ENCODE data around the gene ACSS3.
"Not testable (repeated sequence)": the region's sequence is repeated elsewhere in the genome, so short reads cannot be mapped to it uniquely, and the experiment has no call there.

Gene ACSS3

DNA sequence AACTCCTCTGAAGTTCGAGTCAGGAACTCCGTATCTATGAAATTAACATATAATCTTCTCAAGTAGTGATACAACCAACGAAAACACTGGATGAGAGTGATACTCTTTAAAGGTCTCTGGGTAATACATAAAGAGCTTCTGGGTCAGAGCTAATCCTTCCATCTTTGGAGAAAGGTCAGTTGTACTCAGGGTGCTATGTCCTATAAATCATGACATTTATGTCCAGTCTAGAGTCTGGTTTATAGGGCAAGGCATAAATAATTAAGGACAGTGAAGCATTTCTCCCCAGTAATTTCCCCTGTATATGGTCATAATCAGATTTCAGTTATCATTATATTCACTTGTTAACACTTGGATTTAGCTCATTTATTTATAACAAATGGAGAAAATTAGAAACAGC is 90.6 kb downstream of the ACSS3 start:
- no peak for DNase-seq

DNA sequence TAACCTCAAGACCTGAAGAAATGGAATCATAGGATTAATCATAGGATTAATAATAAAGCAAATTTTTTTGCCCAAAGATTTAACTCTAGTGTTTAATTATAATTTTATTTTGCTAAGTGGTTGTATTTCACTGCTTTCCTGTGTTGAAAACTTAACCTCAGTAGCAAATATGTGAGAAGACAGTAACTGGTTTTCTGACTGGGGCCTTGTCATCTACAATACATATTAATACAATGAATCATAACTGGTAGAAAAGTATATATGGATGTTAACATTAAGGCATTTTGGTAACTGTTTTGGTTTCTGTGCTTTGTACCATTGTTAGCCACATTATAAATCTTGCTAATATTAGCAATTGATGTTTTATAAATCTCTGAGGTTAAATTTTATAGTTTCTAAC is 92.2 kb downstream of the ACSS3 start:
- no peak for DNase-seq

DNA sequence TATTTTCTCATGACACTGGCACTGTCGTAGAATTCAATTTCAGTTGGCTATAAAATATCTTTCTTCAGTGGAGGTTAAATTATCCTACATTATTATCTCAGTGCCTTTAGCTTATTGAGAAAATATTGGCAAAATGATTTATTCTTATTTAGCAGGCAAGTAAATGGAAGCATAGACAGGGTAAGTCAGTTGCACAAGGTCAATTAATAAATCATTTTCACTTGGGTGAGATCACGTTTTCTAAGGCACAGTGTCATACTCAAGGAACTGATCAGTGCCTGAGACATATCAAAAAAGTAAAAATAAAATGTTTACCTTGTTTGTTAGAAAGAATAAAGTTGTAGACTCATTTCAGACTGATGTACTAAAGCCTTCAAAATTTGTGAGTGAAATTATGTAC is 95.0 kb downstream of the ACSS3 start:
- no peak for DNase-seq

DNA sequence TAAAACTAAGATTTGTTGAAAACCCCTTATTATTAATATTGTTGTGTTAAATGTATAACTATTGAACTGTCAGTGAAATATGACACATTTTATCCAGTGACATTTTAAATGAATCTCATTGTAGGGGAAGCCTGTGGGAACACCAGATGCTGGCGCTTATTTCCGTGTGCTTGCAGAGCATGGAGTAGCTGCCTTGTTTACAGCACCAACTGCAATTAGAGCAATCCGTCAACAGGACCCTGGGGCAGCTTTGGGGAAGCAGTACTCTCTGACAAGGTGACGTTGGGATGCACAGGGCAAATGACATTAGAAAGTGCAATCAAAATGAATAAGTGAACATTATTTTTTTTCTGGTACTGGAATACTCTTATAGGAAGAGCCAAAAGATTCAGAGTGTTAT is 96.8 kb downstream of the ACSS3 start:
- DNase-seq, result no peak

DNA sequence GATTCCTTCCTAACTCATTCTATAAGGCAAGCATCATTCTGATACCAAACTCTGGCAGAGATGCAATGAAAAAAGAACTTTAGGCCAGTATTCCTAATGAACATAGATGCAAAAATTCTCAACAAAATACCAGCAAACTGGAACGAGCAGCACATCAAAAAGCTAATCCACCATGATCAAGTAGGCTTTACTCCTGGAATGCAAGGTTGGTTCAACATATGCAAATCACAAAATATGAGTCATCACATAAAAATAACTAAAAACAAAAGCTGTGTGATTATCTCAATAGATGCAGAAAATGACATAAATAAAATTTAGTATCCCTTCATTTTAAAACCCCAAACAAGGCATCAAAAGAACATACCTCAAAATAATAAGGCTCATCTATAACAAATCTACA is 98.9 kb downstream of the ACSS3 start:
- no peak for DNase-seq

DNA sequence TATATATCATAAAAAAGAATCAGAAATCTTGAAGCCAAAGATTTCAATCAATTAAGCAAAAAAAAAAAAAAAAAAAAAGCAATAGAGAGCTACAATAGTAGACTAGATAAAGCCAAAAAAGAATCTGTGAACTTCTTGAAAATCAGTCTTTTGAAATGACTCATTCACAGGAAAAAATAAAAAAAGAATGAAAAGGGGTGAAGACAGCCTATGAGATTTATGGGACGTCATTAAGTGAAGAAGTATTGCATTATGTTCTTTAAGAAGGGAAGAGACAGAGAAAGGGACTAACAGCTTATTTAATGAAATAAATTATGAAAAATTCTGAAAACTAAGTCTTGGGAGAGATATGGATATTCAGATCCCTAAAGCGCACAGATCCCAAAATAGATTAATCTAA is 103.8 kb downstream of the ACSS3 start:
- DNase-seq, result no peak

DNA sequence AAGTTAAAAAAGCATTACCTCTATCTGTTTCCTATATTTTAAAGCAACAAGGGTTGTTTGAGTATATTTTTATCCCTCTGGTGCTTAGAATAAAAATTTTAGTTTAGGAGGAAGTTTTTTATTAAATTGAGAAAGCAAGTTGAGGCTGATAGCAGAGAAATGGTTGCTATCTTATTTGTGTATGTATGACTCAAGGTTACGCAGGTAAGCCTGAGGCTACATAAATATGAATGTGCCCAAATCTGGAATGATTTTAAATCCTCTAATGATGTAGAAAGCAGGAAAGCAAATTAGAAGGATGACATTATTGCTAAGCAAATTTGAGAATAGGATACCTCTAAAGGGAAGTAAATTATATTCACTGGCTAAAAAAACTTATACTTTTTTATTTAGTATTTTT is 109.8 kb downstream of the ACSS3 start:
- DNase-seq, result no peak

DNA sequence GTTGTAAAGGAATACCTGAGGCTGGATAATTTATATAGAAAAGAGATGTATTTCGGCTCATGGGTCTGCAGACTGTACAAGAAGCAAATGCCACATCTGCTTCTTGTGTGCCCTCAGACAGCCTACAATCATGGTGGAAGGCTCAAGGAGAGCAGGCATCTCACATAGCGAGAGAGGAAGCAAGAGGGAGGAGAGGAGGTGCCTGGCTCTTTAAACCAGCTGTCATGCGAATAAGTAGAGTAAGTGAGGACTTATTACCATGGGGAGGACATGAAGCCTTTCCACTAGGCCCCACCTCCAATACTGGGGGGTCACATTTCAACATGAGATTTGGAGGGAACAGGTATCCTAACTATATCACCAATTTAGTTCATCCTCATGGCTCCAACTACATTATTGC is 118.7 kb downstream of the ACSS3 start:
- no peak for DNase-seq

DNA sequence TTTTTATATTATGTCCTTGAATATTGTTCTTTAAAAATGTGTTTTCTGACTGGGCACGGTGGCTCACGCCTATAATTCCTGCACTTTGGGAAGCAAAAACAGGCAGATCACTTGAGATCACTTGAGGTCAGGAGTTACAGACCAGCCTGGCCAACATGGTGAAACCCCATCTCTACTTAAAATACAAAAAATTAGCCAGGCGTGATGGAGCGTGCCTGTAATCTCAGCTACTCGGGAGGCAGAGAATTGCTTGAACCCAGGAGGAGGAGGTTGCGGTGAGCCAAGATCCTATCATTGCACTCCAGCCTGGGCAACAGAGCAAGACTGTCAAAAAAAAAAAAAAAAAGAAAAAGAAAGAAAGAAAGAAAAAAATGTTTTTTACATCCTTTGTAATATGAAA is 122.7 kb downstream of the ACSS3 start:
- DNase-seq, result not testable (repeated sequence)

DNA sequence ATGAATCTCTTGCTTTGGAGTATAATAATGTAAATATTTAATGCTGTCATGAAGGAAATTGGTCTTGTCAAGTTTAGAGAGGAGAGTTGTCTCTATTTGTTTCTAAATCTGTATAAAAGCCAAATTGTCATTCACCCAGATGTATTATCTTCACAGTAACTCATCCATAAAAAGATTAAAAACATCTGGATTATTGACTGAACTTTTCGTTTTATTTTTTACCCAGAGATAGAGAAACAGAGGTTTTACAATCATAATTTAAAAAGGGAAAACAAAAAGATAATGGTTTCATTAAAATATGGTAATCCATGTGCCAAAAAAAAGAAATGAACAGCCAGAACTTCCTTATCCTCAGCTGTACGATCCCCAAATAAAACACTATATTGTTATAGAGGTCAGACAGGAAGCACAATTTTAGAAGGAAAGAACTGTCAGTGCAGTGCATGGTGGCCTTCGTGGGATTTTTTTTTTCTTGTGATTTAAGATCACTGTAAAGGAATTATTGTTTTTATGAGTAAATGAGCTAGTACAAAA is 125.9 kb downstream of the ACSS3 start:
- no peak for DNase-seq

DNA sequence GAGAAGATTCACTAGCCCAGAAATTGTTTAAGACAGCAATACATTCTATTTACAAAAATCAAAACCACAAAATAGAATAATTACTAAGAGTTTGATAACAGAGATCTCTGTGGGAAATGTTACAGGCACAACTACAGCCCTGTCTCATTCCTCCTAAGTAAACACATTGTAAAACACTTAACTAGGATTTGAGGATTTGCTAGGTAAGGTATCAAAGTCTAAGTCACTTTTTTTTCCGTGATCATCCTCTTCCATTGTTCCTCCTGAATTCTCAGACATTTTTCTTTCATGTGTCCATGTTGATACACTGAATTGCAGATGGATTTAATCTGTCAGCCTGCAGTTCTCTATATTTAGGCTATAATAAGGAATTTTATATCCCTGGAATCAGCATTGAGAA is 127.5 kb downstream of the ACSS3 start:
- no peak for DNase-seq

DNA sequence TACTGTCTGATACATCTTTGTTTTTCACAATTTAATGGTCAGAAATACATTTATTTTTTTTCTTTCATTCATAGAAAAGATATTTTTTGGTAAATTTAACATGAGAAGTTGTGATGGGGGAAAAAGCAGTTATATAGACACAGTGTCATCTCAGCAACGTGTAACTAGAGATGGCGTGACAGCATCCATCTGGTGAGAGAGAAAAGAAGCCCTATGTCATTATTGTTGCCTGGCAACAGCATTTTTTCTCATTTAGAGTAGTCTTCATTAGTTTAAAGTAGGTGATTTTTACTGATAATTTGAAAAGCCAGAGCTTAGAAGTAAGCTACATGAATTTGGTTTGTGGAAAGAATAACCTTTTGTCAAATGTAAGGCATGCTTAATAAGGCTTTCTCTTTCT is 128.6 kb downstream of the ACSS3 start:
- no peak for DNase-seq

DNA sequence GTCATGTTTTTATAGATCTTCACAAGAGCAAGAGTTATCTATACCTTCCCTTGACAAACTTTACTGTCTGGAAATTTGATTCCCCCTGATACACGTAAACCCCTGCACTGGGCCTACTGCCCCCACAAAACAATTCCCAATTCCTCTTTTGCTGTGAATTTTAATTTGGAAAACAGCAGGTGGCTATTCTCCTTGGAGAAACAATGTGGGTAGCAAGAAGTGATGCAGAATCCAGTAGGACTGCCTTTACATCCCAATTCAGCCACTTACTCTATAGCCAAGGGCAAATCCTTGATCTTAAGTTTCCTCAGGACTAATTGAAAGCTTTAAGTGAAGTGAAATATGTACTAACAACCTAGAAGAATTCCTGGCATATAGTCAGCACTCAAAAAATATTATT is 129.3 kb downstream of the ACSS3 start:
- DNase-seq, result no peak

DNA sequence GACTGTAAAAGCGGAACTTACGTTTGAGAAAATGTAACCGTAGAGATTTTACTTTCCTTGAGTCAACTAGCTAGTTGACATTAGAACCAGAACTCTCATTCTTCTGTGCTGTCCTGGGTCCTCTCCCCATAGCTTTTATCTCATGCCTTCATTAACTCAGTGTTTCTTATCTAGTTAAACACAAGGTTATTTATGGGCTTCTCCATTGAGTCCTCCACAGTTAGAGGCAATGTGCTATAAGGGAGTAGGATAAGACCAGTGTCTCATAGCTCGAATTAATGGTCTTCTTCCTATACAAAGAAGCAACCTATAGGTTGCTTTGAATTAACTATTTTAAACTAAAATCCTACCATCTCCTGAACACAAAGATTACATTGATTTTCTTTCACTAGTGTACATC is 129.8 kb downstream of the ACSS3 start:
- DNase-seq, result no peak

DNA sequence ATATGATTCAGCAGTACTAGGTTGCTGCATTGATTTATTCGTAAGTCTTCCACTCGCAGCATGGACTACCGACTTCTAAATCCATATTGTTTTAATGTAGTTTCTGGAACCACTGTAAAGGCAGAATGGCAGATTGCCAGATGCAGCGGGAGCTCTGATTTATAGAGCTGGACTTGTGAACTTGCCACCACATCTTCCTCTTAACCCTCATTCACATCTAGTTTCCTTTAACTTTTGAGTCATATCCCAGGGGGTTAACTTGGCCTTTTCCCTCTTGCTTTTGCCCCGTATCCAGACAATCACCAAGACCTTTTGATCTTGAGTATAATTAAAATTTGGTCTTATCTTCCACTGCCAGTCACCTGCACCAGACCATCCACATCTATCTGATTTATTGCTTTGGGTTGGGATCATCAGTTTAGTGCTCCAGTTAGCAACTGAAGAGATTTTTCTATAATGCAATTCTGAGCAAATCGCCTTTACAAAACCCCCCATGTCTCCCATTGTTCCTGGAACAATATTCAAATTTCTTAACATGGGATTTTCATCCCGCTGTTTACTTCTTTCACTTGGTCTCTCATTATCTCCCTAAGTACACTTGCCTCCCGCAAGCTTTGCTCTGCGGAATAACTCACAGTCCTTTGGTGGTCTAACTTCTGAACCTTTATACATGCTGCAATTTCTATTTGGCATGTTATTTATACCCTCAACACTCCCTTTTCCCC is 130.5 kb downstream of the ACSS3 start:
- DNase-seq, result no peak

DNA sequence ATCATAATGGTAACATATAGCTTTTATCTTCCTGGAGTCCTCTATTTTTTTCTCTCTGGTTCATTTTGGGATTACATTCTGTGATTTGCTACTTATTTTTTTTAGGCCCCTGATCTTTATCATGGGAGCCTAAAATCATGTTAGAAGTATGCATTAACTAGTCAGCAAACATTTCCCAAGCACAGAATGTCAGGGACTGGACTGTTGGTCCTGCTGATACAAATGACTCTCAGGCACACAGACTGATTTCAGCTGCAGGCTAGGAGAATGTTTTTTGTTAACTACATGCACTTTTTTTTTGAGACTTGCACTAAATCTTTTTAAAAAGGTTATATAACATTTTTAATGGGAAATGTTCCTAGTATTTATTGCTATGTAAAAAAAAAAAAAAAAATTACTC is 131.1 kb downstream of the ACSS3 start:
- DNase-seq, result no peak

DNA sequence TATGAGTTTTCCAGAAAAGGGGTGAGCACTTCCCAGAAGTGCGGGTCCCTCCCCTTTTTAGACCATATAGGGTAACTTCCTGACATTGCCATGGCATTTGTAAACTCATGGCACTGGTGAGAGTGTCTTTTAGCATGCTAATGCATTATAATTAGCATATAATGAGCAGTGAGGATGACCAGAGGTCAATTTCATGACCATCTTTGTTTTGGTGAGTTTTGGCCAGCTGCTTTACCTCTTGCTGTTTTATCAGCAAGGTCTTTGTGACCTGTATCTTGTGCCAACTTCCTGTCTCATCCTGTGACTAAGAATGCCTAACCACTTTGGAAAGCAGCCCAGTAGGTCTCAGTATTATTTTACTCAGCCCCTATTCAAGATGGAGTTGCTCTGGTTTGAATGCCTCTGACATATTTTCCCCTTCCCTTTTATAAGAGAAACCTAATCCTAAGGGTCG is 131.9 kb downstream of the ACSS3 start:
- DNase-seq, result not testable (repeated sequence)

DNA sequence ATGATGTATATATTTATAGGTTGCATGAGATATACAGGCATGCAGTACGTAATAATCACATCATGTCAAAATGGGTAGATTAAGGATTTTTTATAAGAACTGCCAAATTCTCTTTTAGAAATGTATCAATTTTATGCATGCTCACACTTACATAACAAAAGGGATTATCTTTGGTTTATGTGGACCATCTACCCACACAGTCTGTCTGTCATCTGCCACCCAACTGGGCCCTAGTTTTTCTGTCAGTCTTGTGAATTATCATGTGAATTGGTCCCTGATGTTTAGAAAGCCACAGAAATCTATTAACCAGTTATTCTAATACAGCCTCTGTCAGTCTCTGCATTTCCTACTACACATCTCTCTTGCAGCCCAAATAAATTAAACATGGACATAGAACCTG is 133.4 kb downstream of the ACSS3 start:
- DNase-seq, result no peak

DNA sequence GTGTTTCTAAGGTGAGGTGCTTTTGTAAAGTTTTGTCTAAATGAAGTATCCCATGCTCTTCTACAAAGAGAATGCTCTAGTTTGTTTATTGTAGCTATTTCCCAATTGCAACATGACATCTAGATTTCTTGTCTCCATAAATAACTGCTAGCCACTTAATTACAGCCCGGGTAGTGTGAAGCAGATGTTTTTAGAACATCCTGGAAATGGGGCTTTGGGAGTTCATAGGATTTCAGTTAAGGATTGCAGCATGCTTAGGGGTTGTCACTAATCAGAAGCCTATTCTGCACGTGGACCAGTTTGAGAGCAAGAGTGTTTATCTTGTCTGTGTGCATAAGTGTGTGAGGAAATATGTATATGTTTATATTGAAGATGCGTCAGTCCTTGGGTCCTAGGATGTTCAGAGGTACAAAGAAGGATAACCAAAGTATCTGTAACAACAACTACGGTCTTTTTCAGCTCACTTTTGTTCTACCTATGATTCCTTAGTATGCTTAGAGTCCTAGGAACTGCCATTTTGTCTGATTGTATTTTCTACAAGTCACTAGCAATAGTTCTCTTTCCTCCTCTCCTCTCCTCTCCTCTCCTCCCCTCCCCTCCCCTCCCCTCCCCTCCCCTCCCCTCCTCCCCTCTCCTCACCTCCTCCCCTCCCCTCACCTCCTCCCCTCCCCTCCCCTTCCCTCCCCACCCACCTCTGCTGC is 135.3 kb downstream of the ACSS3 start:
- no peak for DNase-seq

DNA sequence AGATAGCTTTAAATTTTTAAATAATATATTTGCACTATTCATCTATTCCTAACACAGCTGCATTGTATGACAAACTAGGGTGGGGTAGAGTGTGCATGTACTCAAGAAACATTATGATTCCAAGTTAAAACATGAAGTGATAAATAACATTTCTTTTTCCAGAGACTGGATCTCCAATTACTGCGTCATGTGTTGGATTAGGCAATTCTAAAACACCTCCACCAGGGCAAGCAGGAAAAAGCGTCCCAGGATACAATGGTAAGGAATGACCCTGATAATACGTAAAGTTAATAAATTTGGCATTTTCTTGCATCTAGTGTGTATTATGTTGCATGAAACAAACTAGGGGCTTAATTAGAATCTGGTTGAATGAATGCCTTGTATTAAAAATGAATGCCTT is 138.9 kb downstream of the ACSS3 start:
- no peak for DNase-seq

DNA sequence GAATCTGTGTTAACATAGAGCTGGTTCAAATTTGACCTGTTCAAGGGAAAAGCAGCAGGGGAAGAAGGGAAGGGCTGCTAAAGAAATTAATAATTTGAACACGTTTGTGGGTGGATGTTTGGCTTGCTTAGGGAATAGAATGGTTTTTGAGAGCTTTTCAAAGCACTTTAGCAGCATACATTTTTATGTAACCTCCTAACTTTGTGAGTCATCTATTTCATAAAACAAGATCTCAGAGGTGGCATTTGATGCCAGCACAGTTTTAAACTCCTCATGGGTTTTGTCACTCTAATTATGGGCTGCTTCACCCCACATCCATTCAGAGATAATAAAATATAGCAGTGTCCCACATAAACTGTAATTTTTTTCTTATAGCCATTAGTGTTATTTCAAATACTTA is 143.8 kb downstream of the ACSS3 start:
- no peak for DNase-seq

DNA sequence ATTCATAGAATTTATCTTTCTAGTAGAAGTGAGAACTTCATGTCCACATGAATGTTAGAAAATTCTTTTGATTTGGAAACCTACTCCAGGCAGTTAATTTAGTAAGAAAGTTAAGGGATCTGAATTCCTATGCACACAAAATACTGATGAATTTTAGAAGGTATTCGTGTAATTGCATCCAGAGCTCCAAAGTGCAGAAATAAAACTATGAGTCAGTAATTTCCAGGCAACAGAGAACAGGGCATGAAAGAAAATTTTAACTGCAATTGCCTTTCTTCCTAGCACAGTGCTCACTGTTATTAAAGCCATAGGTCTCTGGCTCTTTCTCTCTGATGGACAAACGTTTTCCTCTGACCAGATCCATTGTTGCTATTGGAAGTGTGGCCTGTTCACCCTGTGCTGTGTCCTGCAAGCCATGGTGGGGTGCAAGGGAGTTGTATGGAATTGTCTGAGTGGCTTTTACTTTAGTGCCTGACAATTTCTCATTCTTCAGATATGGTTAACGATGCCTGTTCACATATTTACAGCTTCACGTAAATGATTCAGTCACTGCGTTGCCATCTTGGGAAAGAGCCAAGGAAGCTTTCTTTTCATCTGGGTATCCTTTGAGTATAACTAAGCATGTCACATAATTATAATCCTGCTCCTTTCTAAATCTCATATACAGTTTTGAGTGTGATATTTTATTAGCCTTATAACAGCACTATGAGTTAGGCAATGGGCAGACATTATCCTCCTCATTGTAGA is 145.1 kb downstream of the ACSS3 start:
- DNase-seq, result no peak

DNA sequence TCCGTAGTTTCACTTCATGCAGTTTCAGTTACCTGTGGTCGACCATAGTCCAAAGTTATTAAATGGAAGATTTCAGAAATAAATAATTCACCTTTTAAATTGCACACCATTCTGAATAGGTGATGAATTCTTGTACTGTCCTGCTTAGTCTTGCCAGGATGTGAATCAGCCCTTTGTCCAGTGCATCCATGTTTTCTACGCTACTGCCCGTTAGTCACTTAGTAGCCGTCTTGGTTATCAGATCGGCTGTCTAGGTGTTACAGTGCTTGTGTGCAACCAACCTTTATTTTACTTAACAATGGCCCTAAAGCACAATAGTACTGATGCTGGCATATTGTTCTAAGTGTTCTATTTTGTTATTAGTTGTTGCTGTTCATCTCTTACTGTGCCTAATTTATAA is 146.7 kb downstream of the ACSS3 start:
- no peak for DNase-seq

DNA sequence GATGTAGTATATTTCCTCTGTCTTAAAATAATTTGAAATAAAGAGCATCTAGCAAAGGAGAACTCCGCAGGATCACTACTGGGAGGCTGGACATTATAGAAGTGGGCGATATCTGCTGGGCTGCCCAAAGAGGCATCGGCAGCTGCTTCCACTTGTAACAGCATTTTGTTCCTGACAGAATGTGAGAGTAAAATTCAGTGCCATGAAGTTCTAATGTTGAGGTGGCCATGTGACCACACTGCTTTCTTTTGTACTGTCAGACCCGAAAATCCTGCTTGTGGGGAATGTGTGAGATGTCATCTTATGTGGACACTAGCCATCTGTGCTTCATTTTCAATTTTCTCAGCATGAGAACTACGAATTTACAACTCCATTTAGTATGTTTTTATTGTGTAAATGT is 151.9 kb downstream of the ACSS3 start:
- no peak for DNase-seq
